Measurements from ENCODE around the gene FOXN3.
A peak's percentile ranks its signal among the peaks of the same experiment; 100 is the strongest.
"Not testable (repeated sequence)": the region's sequence is repeated elsewhere in the genome, so short reads cannot be mapped to it uniquely, and the experiment has no call there.

Gene FOXN3

DNA sequence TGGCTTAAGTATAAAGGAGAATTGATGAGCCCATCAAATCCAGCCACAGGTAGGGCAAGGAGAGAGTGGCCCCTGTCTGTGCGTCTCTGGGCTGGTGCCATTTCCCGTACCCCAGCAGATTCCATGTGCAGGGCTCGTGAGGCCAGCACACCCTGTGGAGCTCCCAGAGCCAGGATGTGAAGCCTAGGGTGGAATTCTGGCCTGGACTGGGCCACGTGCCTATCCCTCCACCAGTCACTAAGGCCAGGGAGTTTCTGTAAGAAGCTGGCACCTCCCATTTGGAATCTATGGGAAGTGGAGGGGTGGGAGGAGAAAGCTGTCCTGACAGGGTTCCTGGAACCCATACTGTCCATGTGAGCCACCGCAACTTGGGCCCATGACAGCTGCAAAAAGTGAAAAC is 148.5 kb downstream of the FOXN3 start:
- DNase-seq: no peak

DNA sequence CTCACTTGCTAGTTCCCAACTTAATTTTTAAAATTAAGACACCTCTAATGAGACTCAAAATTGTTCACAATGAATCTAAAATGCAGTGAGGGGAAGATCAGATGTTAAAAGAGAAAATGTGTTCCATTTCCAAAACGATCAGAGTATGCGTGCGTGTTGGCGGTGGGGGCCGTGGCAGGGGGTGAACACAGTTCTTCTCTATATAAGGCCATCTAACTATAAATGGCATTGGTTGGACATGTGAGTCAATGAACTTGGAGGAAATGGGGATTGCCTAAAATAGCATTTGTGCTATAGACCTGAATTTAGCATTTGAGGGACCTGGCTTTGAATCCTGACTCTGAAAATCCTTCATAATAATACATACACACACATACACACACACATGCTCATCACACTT is 149.4 kb downstream of the FOXN3 start:
- DNase-seq: no peak

DNA sequence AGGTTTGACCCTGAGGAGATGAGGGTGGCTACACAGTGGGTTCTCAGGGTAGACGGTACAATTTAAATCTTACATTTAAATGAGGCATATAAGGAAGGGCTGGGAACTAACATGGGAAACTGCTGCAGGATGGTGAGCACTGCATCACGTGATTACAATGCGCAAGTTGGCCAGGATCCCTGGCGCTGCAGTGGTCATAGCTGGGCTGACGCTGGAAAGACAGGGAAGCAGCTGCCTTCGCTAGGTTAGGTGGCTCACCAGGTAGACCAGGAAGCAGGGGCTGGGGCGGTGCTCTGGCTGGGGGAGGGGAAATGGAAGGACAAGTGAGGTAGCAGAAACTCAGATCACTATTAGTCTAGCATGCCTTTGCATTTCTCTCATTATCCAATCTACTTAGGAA is 149.9 kb downstream of the FOXN3 start:
- DNase-seq: no peak

- DNase-seq: peak; percentile 75
These were observed 150.3 kb downstream of the FOXN3 start for GRCh38 chr14:89266754-89267153.

- peak; percentile 87 for DNase-seq
These were observed 151.8 kb downstream of the FOXN3 start for GRCh38 chr14:89265234-89265633.

DNA sequence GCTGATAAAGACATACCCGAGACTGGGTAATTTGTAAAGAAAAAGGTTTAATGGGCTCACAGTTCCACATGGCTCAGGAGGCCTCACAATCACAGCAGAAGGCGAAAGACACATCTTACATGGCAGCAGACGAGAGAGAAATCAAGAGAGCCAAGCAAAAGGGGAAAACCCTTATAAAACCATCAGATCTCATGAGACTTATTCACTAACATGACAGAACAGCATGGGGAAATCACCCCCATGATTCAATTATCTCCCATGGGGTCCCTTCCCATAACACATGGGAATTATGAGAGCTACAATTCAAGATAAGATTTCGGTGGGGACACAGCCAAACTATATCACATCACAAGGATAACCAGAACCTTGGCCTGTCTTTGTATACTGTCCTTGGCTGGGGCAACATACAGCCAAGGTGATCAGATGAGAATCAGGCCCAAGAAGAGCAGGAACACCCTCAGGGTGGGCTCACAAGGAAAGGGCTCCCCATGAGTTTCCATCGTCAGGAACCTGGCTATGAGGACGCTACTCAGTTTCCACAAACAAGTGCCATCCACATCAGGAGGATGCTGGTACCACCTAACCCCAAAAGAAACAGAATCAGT is 152.7 kb downstream of the FOXN3 start:
- no peak for DNase-seq

- DNase-seq: no peak
These were observed 155.0 kb downstream of the FOXN3 start for GRCh38 chr14:89262041-89262440.

DNA sequence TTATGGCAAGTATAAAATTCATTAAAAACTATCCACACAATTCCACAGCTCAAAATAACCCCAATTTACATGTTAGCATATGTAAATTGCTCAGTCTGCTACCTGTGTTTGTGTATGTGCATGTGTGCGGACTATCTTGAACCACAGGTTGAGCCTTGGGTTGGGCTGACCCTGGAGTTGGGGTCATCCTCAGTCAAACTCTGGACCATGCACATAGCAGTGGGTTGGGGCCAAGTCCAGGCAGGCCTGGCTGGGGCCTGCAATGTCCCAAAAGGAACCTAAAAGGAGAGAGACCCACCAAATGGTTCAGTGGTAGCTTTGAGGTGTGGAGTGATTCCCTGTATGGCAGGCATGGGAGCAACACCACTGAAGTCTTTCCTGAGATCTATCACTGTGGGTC is 156.1 kb downstream of the FOXN3 start:
- no peak for DNase-seq

GRCh38 chr14:89259951-89260609 is 157.0 kb downstream of the FOXN3 start:
- DNase-seq: no peak

- DNase-seq: no peak
These were observed 158.2 kb downstream of the FOXN3 start for GRCh38 chr14:89258728-89259273.

GRCh38 chr14:89256951-89257350 is 160.1 kb downstream of the FOXN3 start:
- no peak for DNase-seq

- DNase-seq: no peak
These were observed 160.8 kb downstream of the FOXN3 start for GRCh38 chr14:89256283-89256682.

DNA sequence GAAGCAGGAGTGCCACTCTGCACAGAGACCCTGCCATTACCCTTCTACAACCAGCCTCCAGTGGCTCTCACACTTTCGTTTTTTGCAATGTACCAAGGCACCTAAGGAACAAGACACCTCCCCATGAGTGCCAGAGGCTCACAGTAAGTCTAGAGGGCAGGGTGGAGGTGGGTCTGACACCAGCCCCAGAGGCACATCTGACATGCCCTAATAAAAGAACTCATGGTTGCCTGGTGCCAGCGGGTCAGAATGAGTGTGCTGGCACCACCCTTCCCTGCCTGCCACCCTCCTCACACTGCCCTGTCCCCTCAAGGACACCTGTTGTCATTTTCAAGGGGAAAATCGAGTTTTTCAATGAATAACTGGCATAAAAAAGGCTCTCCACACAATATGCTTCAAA is 161.2 kb downstream of the FOXN3 start:
- DNase-seq: no peak

GRCh38 chr14:89255012-89255411 is 162.0 kb downstream of the FOXN3 start:
- DNase-seq: no peak

- no peak for DNase-seq
These were observed 162.7 kb downstream of the FOXN3 start for GRCh38 chr14:89254166-89254909.

DNA sequence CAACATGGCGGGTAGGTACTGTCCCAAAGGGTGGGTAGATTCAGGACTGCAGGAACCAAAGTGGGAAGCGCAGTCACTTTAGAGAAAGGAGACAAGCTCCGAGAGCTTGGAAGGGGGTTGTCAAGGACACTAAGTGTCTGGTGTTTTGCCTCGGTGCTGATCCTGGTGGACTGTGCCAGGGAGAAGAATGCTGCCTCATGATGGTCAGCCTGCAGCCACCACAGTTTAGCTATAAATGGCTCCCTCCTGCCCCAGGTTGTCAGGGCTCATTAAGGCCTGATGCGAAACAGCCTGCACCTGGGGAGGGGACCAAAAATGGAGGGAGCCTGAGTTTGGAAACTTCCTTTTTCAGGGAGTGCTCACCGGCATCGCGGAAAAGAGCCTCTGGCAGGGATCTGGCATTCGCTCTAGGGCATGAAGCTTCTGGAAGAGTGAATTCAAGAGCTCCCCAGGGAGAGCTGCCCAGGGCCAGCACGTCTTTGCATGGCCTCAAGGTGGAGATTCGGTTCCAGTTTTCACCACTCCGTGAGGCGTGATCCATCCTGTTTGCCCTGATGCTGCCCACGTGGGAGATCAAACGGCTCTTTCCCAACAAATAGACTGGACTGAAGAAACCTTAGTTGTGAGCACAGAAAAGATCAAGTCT is 164.0 kb downstream of the FOXN3 start:
- DNase-seq: no peak

- DNase-seq: peak; percentile 92
These were observed 166.0 kb downstream of the FOXN3 start for GRCh38 chr14:89251061-89251460.

GRCh38 chr14:89250655-89250975 is 166.4 kb downstream of the FOXN3 start:
- DNase-seq: not testable (repeated sequence)

DNA sequence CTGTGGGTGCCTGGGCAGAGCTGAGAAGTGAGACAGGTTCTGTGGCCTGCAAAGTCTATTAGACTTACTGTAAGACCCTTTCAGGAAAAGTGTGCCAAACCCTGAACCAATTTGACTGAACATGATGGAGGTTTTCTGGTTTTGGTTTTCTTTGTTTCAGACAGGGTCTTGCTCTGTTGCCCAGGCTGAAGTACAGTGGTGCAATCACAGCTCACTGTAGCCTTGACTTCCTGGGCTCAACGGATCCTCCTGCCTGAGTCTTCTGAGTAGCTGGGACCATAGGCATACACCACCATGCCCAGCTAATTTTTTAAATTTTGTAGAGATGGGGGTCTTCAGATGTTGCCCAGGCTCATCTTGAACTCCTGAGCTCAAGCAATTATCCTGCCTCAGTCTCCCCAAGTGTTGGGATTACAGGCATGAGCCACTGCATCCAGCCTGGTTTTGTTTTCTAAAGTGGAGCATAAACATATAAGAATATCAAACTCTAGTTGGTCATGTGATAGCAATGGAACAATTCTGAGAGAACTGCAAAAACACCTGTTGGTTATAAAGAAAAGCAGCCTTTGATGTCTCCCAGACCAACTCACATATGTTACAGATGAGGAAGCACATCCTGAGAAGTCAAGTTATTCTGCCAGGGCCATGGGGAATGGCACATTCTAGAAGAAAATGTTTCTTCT is 166.9 kb downstream of the FOXN3 start:
- DNase-seq: no peak

- DNase-seq: peak; percentile 95
These were observed 167.9 kb downstream of the FOXN3 start for GRCh38 chr14:89249065-89249695.

- no peak for DNase-seq
These were observed 168.5 kb downstream of the FOXN3 start for GRCh38 chr14:89248411-89249064.
